Breast epithelium (tissue), 3 donors: ENCODE results near the gene SLX4IP.

Experiments used
- POLR2AphosphoS5 ChIP-seq, 3 donors: sonication (generic); formaldehyde crosslinking; IDR thresholded peaks; one replicate each; pipeline ENCODE4 v1.6.1; 2017; ENCODE audit warnings: antibody characterized with exemption in 3 of 3
- TF ChIP-seq, protein P1 (sequence below), 3 donors: fragments of 450-650 bp; IDR thresholded peaks; one replicate each; pipeline ENCODE4 v1.5.1; 2016 to 2017; ENCODE audit warnings: antibody characterized with exemption in 3 of 3, mild to moderate bottlenecking in 3 of 3, moderate library complexity in 3 of 3

DNA sequence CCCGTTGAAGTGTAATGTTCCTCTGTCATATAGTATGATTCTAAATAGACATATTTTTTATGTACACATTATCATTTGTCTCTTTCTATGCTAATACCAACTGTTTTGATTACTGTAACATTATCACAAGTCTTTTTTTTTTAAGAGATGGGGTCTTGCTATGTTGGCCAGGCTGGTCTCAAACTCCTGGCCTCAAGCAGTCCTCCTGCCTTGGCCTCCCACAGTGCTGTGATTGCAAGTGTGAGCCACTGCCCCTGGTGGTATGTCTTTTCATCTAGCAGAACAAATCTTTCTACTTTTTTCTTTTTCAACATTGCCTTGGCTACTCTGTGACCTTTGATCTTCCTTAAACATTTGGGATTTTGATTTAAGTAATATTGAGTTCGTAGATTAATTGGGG lies 57.7 kb downstream of the SLX4IP start:
- TF ChIP-seq, protein P1, sequence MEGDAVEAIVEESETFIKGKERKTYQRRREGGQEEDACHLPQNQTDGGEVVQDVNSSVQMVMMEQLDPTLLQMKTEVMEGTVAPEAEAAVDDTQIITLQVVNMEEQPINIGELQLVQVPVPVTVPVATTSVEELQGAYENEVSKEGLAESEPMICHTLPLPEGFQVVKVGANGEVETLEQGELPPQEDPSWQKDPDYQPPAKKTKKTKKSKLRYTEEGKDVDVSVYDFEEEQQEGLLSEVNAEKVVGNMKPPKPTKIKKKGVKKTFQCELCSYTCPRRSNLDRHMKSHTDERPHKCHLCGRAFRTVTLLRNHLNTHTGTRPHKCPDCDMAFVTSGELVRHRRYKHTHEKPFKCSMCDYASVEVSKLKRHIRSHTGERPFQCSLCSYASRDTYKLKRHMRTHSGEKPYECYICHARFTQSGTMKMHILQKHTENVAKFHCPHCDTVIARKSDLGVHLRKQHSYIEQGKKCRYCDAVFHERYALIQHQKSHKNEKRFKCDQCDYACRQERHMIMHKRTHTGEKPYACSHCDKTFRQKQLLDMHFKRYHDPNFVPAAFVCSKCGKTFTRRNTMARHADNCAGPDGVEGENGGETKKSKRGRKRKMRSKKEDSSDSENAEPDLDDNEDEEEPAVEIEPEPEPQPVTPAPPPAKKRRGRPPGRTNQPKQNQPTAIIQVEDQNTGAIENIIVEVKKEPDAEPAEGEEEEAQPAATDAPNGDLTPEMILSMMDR (IDR thresholded peaks at IDR 0.05) = no peak
- no peak for TF ChIP-seq POLR2AphosphoS5 (IDR thresholded peaks at IDR 0.05)
